SK-N-SH (cell line): ENCODE data around the gene TRPM8. TPM values are rescaled to one million over a fixed set of nuclear protein-coding genes. Genes with fewer than 3 reads are reported as not detected.

ENCODE experiments used
- CTCF ChIA-PET: fragments of 300-600, 350-600 bp; formaldehyde crosslinking; extraction: SDS; loops from one replicate; lab custom pipeline; 2021; lab: Yijun Ruan, JAX
- POLR2A ChIA-PET: fragments of 350-600 bp; sonication (Branson Sonifier 250); formaldehyde crosslinking; extraction: SDS; loops from one replicate; lab custom pipeline; 2020; ENCODE audit warnings: antibody characterized with exemption, inconsistent platforms; lab: Yijun Ruan, JAX
- DNase-seq: peaks from one replicate; pipeline ENCODE4 v3.0.0; 2012
- H2AFZ ChIP-seq: fragments of 200-600 bp; sonication (generic); 2 replicates; pipeline ENCODE4 v1.8.1; 2016; ENCODE audit warnings: antibody characterized with exemption, mild to moderate bottlenecking, low read depth
- H3F3A ChIP-seq: fragments of 200-600 bp; sonication (generic); replicated peaks from 2 replicates; pipeline ENCODE3; 2016; ENCODE audit warnings: antibody characterized with exemption, mild to moderate bottlenecking; ENCODE audit not compliant: insufficient read depth
- H3K27ac ChIP-seq, 2 experiments: fragments of 200-500 bp in 1 of 2; fragments of 200-600 bp in 1 of 2; sonication (Bioruptor generic) in 1 of 2; sonication (generic), shearing (Covaris generic) in 1 of 2; 2 replicates each; pipeline versions ENCODE4 v1.5.1 to v1.6.1; 2014 to 2016; ENCODE audit warnings: low read depth in 2 of 2, inconsistent platforms in 1 of 2, low read length in 1 of 2, mild to moderate bottlenecking in 1 of 2, mixed read lengths in 1 of 2
- H3K27me3 ChIP-seq: fragments of 200-600 bp; sonication (generic), shearing (Covaris generic); 2 replicates; pipeline ENCODE4 v1.6.1; 2016; ENCODE audit warnings: mixed run types; ENCODE audit not compliant: insufficient read depth
- H3K36me3 ChIP-seq, 2 experiments: fragments of 200-500 bp in 1 of 2; fragments of 200-600 bp in 1 of 2; sonication (Bioruptor generic) in 1 of 2; sonication (generic) in 1 of 2; replicated peaks in 1 of 2; 2 replicates each; pipeline versions ENCODE3 to v1.5.1; 2014 to 2016; ENCODE audit warnings: low read length in 1 of 2, mild to moderate bottlenecking in 1 of 2; ENCODE audit not compliant: insufficient read depth in 2 of 2, control insufficient read depth in 1 of 2
- H3K4me1 ChIP-seq, 2 experiments: fragments of 200-500 bp in 1 of 2; fragments of 200-600 bp in 1 of 2; sonication (Bioruptor generic) in 1 of 2; sonication (generic), shearing (Covaris generic) in 1 of 2; 2 replicates each; pipeline versions ENCODE4 v1.5.1 to v1.6.1; 2014 to 2016; ENCODE audit warnings: low read depth in 1 of 2, low read length in 1 of 2, mixed run types in 1 of 2; ENCODE audit not compliant: insufficient read depth in 2 of 2, control insufficient read depth in 1 of 2
- H3K4me2 ChIP-seq: fragments of 200-600 bp; sonication (generic), shearing (Covaris generic); 2 replicates; pipeline ENCODE4 v1.6.1; 2017; ENCODE audit warnings: mixed run types
- H3K4me3 ChIP-seq, 2 experiments: fragments of 200-500 bp in 1 of 2; fragments of 200-600 bp in 1 of 2; sonication (Bioruptor generic) in 1 of 2; sonication (generic), shearing (Covaris generic) in 1 of 2; 2 replicates each; pipeline versions ENCODE4 v1.5.1 to v1.8.1; 2014 to 2016; ENCODE audit warnings: low read depth in 2 of 2, inconsistent platforms in 1 of 2, low read length in 1 of 2, mild to moderate bottlenecking in 1 of 2, mixed read lengths in 1 of 2, moderate library complexity in 1 of 2
- H3K79me2 ChIP-seq: fragments of 200-600 bp; sonication (generic); 2 replicates; pipeline ENCODE4 v1.8.1; 2017; ENCODE audit warnings: mild to moderate bottlenecking; ENCODE audit not compliant: insufficient read depth
- H3K9ac ChIP-seq: fragments of 200-600 bp; sonication (generic); 2 replicates; pipeline ENCODE4 v1.6.1; 2017; ENCODE audit warnings: mixed run types
- H3K9me2 ChIP-seq: fragments of 200-600 bp; sonication (generic); 2 replicates; pipeline ENCODE4 v1.6.1; 2017; ENCODE audit warnings: mixed run types
- H3K9me3 ChIP-seq: fragments of 200-600 bp; sonication (generic); 2 replicates; pipeline ENCODE4 v1.6.1; 2017; ENCODE audit warnings: mixed run types, mild to moderate bottlenecking, moderate library complexity
- H4K20me1 ChIP-seq: fragments of 200-600 bp; sonication (generic); 2 replicates; pipeline ENCODE4 v1.6.1; 2017; ENCODE audit warnings: mild to moderate bottlenecking, mixed run types; ENCODE audit not compliant: insufficient read depth
- CHD2 ChIP-seq: fragments of 150-350 bp; IDR thresholded peaks from 2 replicates; pipeline ENCODE4 v1.6.1; 2018; ENCODE audit warnings: low read length; ENCODE audit not compliant: partially characterized antibody
- ELF1 ChIP-seq: IDR thresholded peaks from 2 replicates; pipeline ENCODE4 v1.4.0; 2012
- EZH2phosphoT487 ChIP-seq: fragments of 200-600 bp; sonication (generic); IDR thresholded peaks from 2 replicates; pipeline ENCODE4 v1.6.1; 2017; ENCODE audit warnings: low read depth, mixed run types, mild to moderate bottlenecking, antibody characterized with exemption, moderate library complexity, borderline replicate concordance
- IRF3 ChIP-seq: fragments of 150-350 bp; IDR thresholded peaks from 2 replicates; pipeline ENCODE4 v1.6.1; 2016; ENCODE audit warnings: mild to moderate bottlenecking, low read depth, low read length
- MAX ChIP-seq: IDR thresholded peaks from 2 replicates; pipeline ENCODE4 v1.4.0; 2012; ENCODE audit warnings: low read depth
- MXI1 ChIP-seq: IDR thresholded peaks from 2 replicates; pipeline ENCODE4 v1.6.1; 2012; ENCODE audit warnings: mild to moderate bottlenecking, low read depth, low read length, improper control_type of control experiment
- NFIC ChIP-seq: IDR thresholded peaks from 2 replicates; pipeline ENCODE4 v1.4.0; 2012; ENCODE audit warnings: borderline replicate concordance
- NRF1 ChIP-seq: IDR thresholded peaks from 2 replicates; pipeline ENCODE4 v1.6.1; 2012; ENCODE audit warnings: low read depth, mild to moderate bottlenecking, low read length
- PBX3 ChIP-seq: IDR thresholded peaks from 2 replicates; pipeline ENCODE4; 2012
- ZBTB33 ChIP-seq: IDR thresholded peaks from 2 replicates; pipeline ENCODE4 v1.4.0; 2012; ENCODE audit warnings: low read depth, borderline replicate concordance
- WGBS: methylation state at CpG from one replicate; pipeline ENCODE4 v1.1.6; 2017; ENCODE audit warnings: low lambda C conversion rate; 5-methylcytosine and 5-hydroxymethylcytosine counted together
- polyA plus RNA-seq, 3 experiments: library from polyadenylated mRNA; depleted of rRNA; stranded (reverse); fragments of >200 nt; gene quantifications; 2 replicates each; pipeline ENCODE4 v1.2.3, GENCODE V29; 2012

Gene TRPM8
- polyA plus RNA-seq, 1 of the 3 experiments (the other 2 are of a cell fraction): 0.85 TPM

- no peak for TF ChIP-seq IRF3
- TF ChIP-seq MAX: no peak
- TF ChIP-seq NRF1: no peak
- TF ChIP-seq ZBTB33: no peak
- no peak for TF ChIP-seq PBX3
- TF ChIP-seq MXI1: no peak
Measured at GRCh38 chr2:233950078-233950825, 33.1 kb downstream of the TRPM8 start (continued).

GRCh38 chr2:233952335-233952734, 35.2 kb downstream of the TRPM8 start:
- POLR2A ChIA-PET: no interaction called here
- Histone ChIP-seq H2AFZ (no peak overlapping the region), H4K20me1 (no peaks in the 10 kb centered on the region), H3F3A (no peaks in the 10 kb centered on the region), H3K27me3 (no peaks in the 10 kb centered on the region; the same call in 1 of the 2 replicates), H3K9me3 (no peaks in the 10 kb centered on the region), H3K4me3 (no peak overlapping the region), H3K79me2 (no peaks in the 10 kb centered on the region), H3K9me2 (no peaks in the 10 kb centered on the region), H3K27ac (no peak overlapping the region), H3K36me3 (no peaks in the 10 kb centered on the region), H3K9ac (no peak overlapping the region)
- 50% methylated on average over 7 of the region's 7 CpGs for WGBS
- CTCF ChIA-PET: interaction anchor here (1.3 kb wide), 1 partner anchor 14 kb away, joined by 3 read pairs; no protein-coding TSS in a partner anchor
- TF ChIP-seq ELF1 (no peak), NFIC (no peak), EZH2phosphoT487 (no peak), CHD2 (no peak)
- TF ChIP-seq, all 33 proteins: peak for 0
- Histone ChIP-seq H3K4me1 (peaks cover 0 to 6% of the 10 kb centered on the region in 2 experiments; a peak in 2 of 4 replicates), H3K4me2 (no peak overlapping the region)
- no peak for DNase-seq
